ENCODE results near the gene POLR2I.

The POLR2I gene

GRCh38 chr19:36142496-36142895 lies 27.8 kb upstream of the POLR2I start:
- H3K27ac Mint-ChIP-seq: no peak overlapping the region
- H3K27me3 Mint-ChIP-seq (ENCODE audit: low read depth): no peaks in the 10 kb centered on the region
- H3K4me1 Mint-ChIP-seq: peaks cover 9% of the 10 kb centered on the region
- TF ChIP-seq, protein P1, sequence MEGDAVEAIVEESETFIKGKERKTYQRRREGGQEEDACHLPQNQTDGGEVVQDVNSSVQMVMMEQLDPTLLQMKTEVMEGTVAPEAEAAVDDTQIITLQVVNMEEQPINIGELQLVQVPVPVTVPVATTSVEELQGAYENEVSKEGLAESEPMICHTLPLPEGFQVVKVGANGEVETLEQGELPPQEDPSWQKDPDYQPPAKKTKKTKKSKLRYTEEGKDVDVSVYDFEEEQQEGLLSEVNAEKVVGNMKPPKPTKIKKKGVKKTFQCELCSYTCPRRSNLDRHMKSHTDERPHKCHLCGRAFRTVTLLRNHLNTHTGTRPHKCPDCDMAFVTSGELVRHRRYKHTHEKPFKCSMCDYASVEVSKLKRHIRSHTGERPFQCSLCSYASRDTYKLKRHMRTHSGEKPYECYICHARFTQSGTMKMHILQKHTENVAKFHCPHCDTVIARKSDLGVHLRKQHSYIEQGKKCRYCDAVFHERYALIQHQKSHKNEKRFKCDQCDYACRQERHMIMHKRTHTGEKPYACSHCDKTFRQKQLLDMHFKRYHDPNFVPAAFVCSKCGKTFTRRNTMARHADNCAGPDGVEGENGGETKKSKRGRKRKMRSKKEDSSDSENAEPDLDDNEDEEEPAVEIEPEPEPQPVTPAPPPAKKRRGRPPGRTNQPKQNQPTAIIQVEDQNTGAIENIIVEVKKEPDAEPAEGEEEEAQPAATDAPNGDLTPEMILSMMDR (IDR thresholded peaks at IDR 0.05; ENCODE audit: unreplicated experiment in 3 of 3): no peak
- peaks cover 51% of the 10 kb centered on the region for H3K36me3 Mint-ChIP-seq (ENCODE audit: low read depth)
- H3K9me3 Mint-ChIP-seq: no peaks in the 10 kb centered on the region
- peak overlapping the region; percentile 66 to 98 (median 68) for H3K4me3 Mint-ChIP-seq

DNA sequence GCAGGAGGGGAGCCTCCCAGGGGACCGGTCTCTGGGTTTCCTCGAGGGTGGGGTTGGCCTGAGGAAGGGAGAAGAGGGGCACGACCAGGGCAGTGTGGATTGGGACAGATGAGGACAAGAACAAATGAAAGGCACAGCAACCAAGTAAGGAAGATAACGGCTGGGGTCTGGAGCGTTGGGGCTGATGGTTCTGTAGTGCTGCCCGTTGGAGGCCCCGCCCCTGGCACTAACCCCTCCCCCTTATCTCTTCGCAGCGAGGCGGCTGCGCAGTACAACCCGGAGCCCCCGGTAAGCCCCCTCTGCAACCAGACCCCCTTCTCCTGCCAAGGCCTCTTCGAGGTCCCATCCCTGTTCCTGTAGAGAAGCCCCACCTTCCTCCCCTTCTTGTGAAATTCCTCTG lies 27.4 kb upstream of the POLR2I start:
- peaks cover 48% of the 10 kb centered on the region for H3K36me3 Mint-ChIP-seq (ENCODE audit: low read depth)
- TF ChIP-seq, protein P1 (IDR thresholded peaks at IDR 0.05; ENCODE audit: unreplicated experiment in 3 of 3): no peak
- H3K4me1 Mint-ChIP-seq: peaks cover 9% of the 10 kb centered on the region
- H3K27ac Mint-ChIP-seq: no peak overlapping the region
- H3K27me3 Mint-ChIP-seq (ENCODE audit: low read depth): no peaks in the 10 kb centered on the region
- H3K4me3 Mint-ChIP-seq: peak overlapping the region; percentile 98 to 99 (median 99)
- no peaks in the 10 kb centered on the region for H3K9me3 Mint-ChIP-seq

DNA sequence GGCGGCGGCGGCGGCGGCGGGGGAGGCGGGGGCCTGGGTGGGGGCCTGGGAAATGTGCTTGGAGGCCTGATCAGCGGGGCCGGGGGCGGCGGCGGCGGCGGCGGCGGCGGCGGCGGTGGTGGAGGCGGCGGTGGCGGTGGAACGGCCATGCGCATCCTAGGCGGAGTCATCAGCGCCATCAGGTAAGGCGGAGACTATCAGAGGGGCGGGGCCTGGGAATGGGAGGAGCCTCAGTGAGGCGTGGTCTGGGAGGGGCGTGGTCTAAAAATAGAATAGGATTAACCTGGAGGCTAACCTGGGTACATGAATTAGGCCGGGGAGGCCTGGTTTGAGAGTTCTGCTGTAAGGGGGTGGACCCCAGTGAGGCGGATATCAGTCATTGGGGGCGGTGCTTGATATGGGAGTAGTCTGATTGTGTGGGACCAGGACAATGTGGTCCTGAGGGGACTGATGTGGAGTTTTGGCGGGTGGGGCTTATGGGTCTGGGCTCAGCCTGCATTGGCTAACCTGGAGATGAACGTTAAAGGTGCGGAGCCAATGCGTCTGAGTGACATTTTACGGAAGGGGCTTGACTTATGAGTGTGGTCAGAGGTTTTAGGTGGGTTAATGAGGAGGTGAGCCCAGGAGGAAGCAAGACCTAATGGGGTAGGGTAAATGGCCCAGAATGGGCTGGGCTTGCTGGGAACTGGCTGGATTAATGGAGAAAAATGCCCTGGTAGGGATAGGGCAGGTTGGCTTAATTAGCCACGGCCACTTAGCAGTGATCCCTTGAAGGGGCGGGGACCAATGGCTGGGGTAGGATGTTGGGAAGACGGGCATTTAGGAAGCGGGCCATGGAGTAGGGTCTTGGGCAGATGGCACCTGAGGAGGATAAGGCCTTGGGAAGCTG lies 26.6 kb upstream of the POLR2I start:
- no peaks in the 10 kb centered on the region for H3K9me3 Mint-ChIP-seq
- peaks cover 9% of the 10 kb centered on the region for H3K4me1 Mint-ChIP-seq
- peak overlapping the region; percentile 95 to 98 (median 98) for H3K27ac Mint-ChIP-seq
- H3K4me3 Mint-ChIP-seq: peak overlapping the region; percentile 98 to 99 (median 99)
- no peaks in the 10 kb centered on the region for H3K27me3 Mint-ChIP-seq (ENCODE audit: low read depth)
- H3K36me3 Mint-ChIP-seq (ENCODE audit: low read depth): peaks cover 40% of the 10 kb centered on the region
- TF ChIP-seq, protein P1 (IDR thresholded peaks at IDR 0.05; ENCODE audit: unreplicated experiment in 3 of 3): no peak

DNA sequence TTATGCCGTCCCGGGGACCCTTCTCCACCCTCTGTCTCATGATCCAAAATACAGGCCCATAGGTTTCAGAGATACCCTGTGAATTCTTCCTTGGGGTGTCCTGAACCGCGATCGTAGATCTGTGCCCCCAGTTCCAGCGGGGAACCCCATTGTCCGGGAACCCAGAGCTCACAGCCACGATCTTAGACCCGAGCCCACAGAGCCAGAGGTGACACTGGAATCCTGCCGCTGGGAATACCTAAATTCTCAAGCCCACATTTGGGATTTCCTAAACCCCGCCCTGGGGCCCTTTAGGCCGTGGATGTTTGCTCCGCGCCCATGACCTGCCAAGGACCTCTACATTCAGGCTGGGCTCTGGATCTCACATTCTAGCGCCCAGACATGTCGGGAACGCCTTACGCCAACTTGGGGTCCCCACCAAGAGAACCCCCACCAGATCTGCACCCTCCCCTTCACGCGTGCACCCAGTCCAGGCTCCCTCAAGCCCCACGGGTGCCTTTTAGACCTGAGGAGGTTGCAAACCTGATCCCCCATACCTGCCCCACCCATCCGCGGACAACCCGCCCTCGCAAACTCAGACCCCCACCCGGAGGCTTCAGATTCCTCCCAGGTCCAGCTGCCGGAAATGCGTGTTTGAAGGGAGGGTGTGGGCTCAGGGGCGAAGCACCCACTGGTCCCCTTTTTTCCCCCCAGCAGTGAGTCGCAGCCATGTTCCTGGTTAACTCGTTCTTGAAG lies 25.8 kb upstream of the POLR2I start:
- H3K4me3 Mint-ChIP-seq: peak overlapping the region; percentile 98 to 99 (median 99)
- TF ChIP-seq, protein P1 (IDR thresholded peaks at IDR 0.05; ENCODE audit: unreplicated experiment in 3 of 3): no peak
- H3K27me3 Mint-ChIP-seq (ENCODE audit: low read depth): peaks cover under 1% of the 10 kb centered on the region
- peaks cover 9% of the 10 kb centered on the region for H3K4me1 Mint-ChIP-seq
- H3K9me3 Mint-ChIP-seq: no peaks in the 10 kb centered on the region
- H3K36me3 Mint-ChIP-seq (ENCODE audit: low read depth): peaks cover 32% of the 10 kb centered on the region
- H3K27ac Mint-ChIP-seq: peak overlapping the region; percentile 95 to 98 (median 98)

- Mint-ChIP-seq H3K27me3 (ENCODE audit: low read depth) (peaks cover 5% of the 10 kb centered on the region), H3K36me3 (ENCODE audit: low read depth) (peaks cover 28% of the 10 kb centered on the region), H3K4me3 (peak within 1 kb of the TSS; percentile 98 to 99 (median 99)), H3K27ac (peak within 1 kb of the TSS; percentile 95 to 98 (median 98)), H3K9me3 (no peaks in the 10 kb centered on the region), H3K4me1 (peaks cover 9% of the 10 kb centered on the region)
- TF ChIP-seq, protein P1 (IDR thresholded peaks at IDR 0.05; ENCODE audit: unreplicated experiment in 3 of 3): peak in 2 of 3 experiments; percentile 12 to 22
Observed at GRCh38 chr19:36139473-36140303, 25.0 kb upstream of the POLR2I start, which contains the start of gene CAPNS1. Gene CAPNS1 (plus strand): TSS chr19:36140066. CDS start chr19:36141012, 946 bp downstream.

All from nephron (organoid).